K562 (cell line): ENCODE results near the gene RASD1. TPM values are rescaled to one million over a fixed set of nuclear protein-coding genes. Genes with fewer than 3 reads are reported as not detected.

Source experiments
- ATAC-seq: fragments of 200-7000 bp; cut with Tn5 transposase; 3 replicates; pipeline ENCODE4 v1.9.1; 2020; ENCODE audit warnings: moderate library complexity
- BruUV-seq: library from RNA; stranded (reverse); fragments of 400-500 nt; replicated peaks from 2 replicates; lab custom pipeline; 2021; lab: Mats Ljungman, UMichigan
- CTCF ChIA-PET: fragments of 300-600 bp; formaldehyde crosslinking; extraction: SDS; loops from one replicate; lab custom pipeline; 2021; ENCODE audit warnings: low intra/inter-chr PET ratio; lab: Yijun Ruan, JAX
- POLR2A ChIA-PET: fragments of 300-600, 350-650 bp; sonication (Branson Sonifier 250); formaldehyde crosslinking; extraction: SDS; loops from one replicate; lab custom pipeline; 2021; ENCODE audit warnings: antibody characterized with exemption, inconsistent platforms; lab: Yijun Ruan, JAX
- DNase-seq, 4 experiments: peaks; one replicate each; pipeline versions ENCODE4 v3.0.0 to v3.0.0-alpha.2; 2011 to 2018; ENCODE audit warnings: low spot score in 3 of 4, mixed read lengths in 3 of 4; ENCODE audit errors: extremely low read depth in 1 of 4
- FAIRE-seq: peaks from 2 replicates; lab custom pipeline; 2011; peaks lifted over from hg19 to GRCh38; lab: Jason Lieb, UNC
- H2AFZ ChIP-seq: 2 replicates; pipeline ENCODE4 v1.6.0; 2011; ENCODE audit warnings: low read depth, low read length, control low read depth, inconsistent platforms
- H3K27ac ChIP-seq: fragments of 200-600 bp; 3 replicates; pipeline ENCODE4 v1.8.0; 2011; ENCODE audit warnings: low read depth, mild to moderate bottlenecking, control low read depth, inconsistent platforms, low read length, moderate library complexity, mixed read lengths; ENCODE audit errors: extremely low read depth
- H3K27me3 ChIP-seq, 2 experiments: fragments of 300-600 bp in 1 of 2; 2 replicates in 1 of 2; 3 replicates in 1 of 2; pipeline versions ENCODE4 v1.6.0 to v1.8.0; 2011; ENCODE audit warnings: inconsistent platforms in 2 of 2, low read length in 2 of 2, mild to moderate bottlenecking in 1 of 2, mixed read lengths in 1 of 2, moderate library complexity in 1 of 2; ENCODE audit not compliant: control insufficient read depth in 2 of 2, insufficient read depth in 2 of 2
- H3K36me3 ChIP-seq: fragments of 300-600 bp; 3 replicates; pipeline ENCODE4 v1.8.0; 2011; ENCODE audit warnings: mild to moderate bottlenecking, low read length, inconsistent platforms; ENCODE audit not compliant: control insufficient read depth, insufficient read depth
- H3K4me1 ChIP-seq, 2 experiments: fragments of 200-600 bp in 1 of 2; replicated peaks in 1 of 2; 2 replicates in 1 of 2; 3 replicates in 1 of 2; pipeline versions ENCODE4 v1.5.1 to v1.8.0; 2011; ENCODE audit warnings: inconsistent platforms in 2 of 2, low read length in 2 of 2, mild to moderate bottlenecking in 1 of 2, mixed read lengths in 1 of 2, moderate library complexity in 1 of 2; ENCODE audit not compliant: control insufficient read depth in 2 of 2, insufficient read depth in 2 of 2
- H3K4me2 ChIP-seq: 2 replicates; pipeline ENCODE4 v1.6.1; 2011; ENCODE audit warnings: low read length, control low read depth, inconsistent platforms, mixed read lengths; ENCODE audit not compliant: insufficient read depth
- H3K4me3 ChIP-seq: fragments of 200-600 bp; sonication (generic), shearing (Covaris generic); 2 replicates; pipeline ENCODE4 v1.5.1; 2016; ENCODE audit warnings: control low read depth, inconsistent platforms
- H3K79me2 ChIP-seq: fragments of 200-600 bp; 3 replicates; pipeline ENCODE4 v1.8.0; 2011; ENCODE audit warnings: low read length, inconsistent platforms; ENCODE audit not compliant: control insufficient read depth, insufficient read depth
- H3K9ac ChIP-seq, 2 experiments: 2 replicates each; pipeline versions ENCODE4 v1.6.0 to v1.6.1; 2011; ENCODE audit warnings: low read depth in 2 of 2, low read length in 2 of 2, control low read depth in 1 of 2, inconsistent platforms in 1 of 2, mild to moderate bottlenecking in 1 of 2, mixed read lengths in 1 of 2; ENCODE audit not compliant: insufficient read depth in 1 of 2
- H3K9me1 ChIP-seq: one replicate; pipeline ENCODE4 v1.6.0; 2011; ENCODE audit warnings: inconsistent platforms, mild to moderate bottlenecking, low read length, moderate library complexity; ENCODE audit not compliant: control insufficient read depth, insufficient read depth
- H3K9me3 ChIP-seq: replicated peaks from 2 replicates; pipeline ENCODE4 v1.5.1; 2011; ENCODE audit warnings: low read depth, low read length, inconsistent platforms; ENCODE audit not compliant: control insufficient read depth, insufficient read depth
- H4K20me1 ChIP-seq: replicated peaks from 2 replicates; pipeline ENCODE4 v1.6.1; 2011; ENCODE audit warnings: low read length, inconsistent platforms, mixed read lengths; ENCODE audit not compliant: control insufficient read depth, insufficient read depth
- DEAF1 ChIP-seq: fragments of 450-650 bp; formaldehyde crosslinking; IDR thresholded peaks from 2 replicates; pipeline ENCODE4 v1.4.0; 2020; ENCODE audit warnings: mild to moderate bottlenecking, moderate library complexity
- DIDO1 ChIP-seq: fragments of 450-650 bp; IDR thresholded peaks from 2 replicates; pipeline ENCODE4 v1.6.1; 2016; ENCODE audit warnings: low read depth, missing biosample characterization, missing genetic modification characterization
- ETV1 ChIP-seq: fragments of 450-650 bp; conservative IDR thresholded peaks from 2 replicates; pipeline ENCODE4 v1.6.1; 2016; ENCODE audit warnings: missing genetic modification characterization, control low read depth, low read depth, missing compliant biosample characterization
- FOXP1 ChIP-seq: sonication (generic); formaldehyde crosslinking; IDR thresholded peaks from 2 replicates; pipeline ENCODE4 v1.8.0; 2022; ENCODE audit warnings: mild to moderate bottlenecking, missing genetic modification reagents
- IRF1 ChIP-seq: sonication (generic); formaldehyde crosslinking; IDR thresholded peaks from 2 replicates; pipeline ENCODE4 v1.8.0; 2022; ENCODE audit warnings: missing genetic modification reagents, mild to moderate bottlenecking, borderline replicate concordance
- KHSRP ChIP-seq: fragments of 450-650 bp; IDR thresholded peaks from 2 replicates; pipeline ENCODE4 v1.6.1; 2017
- MEF2D ChIP-seq: conservative IDR thresholded peaks from 2 replicates; pipeline ENCODE4 v1.6.1; 2016; ENCODE audit warnings: low read depth, missing genetic modification characterization, missing compliant biosample characterization
- NBN ChIP-seq: fragments of 450-650 bp; IDR thresholded peaks from 2 replicates; pipeline ENCODE4 v1.6.1; 2016; ENCODE audit warnings: low read depth, mild to moderate bottlenecking
- PTTG1 ChIP-seq: fragments of 450-650 bp; IDR thresholded peaks from 2 replicates; pipeline ENCODE4 v1.6.1; 2016; ENCODE audit warnings: low read depth, mild to moderate bottlenecking, missing genetic modification characterization, missing compliant biosample characterization
- RBM14 ChIP-seq: fragments of 200-400 bp; formaldehyde crosslinking; IDR thresholded peaks from 2 replicates; pipeline ENCODE4 v1.6.1; 2018; ENCODE audit warnings: low read depth, mild to moderate bottlenecking, low read length, moderate library complexity, borderline replicate concordance; ENCODE audit not compliant: insufficient read depth
- TCFL5 ChIP-seq: fragments of 250-450 bp; sonication (Bioruptor Pico); conservative IDR thresholded peaks from 2 replicates; pipeline ENCODE4 v1.6.1; 2021; ENCODE audit warnings: mild to moderate bottlenecking, moderate library complexity, matching md5 sums
- THRA ChIP-seq: fragments of 450-650 bp; IDR thresholded peaks from 2 replicates; pipeline ENCODE4 v1.6.1; 2017; ENCODE audit warnings: mild to moderate bottlenecking, moderate library complexity
- TRIM24 ChIP-seq, 2 experiments: fragments of 450-650 bp; IDR thresholded peaks; 2 replicates each; pipeline ENCODE4 v1.6.1; 2016
- ZNF165 ChIP-seq: fragments of 250-450 bp; sonication (Bioruptor Pico); IDR thresholded peaks from 2 replicates; pipeline ENCODE4 v1.4.0; 2020; ENCODE audit warnings: borderline replicate concordance
- ZNF280B ChIP-seq: fragments of 250-450 bp; sonication (Bioruptor Pico); IDR thresholded peaks from 2 replicates; pipeline ENCODE4 v1.5.1; 2021; ENCODE audit warnings: mild to moderate bottlenecking
- WGBS: fragments of 100-300 bp; shearing (Covaris generic); methylation state at CpG from one replicate; pipeline ENCODE4 v1.1.6; 2016; ENCODE audit warnings: low coverage, mixed read lengths; ENCODE audit not compliant: insufficient coverage; ENCODE audit errors: missing lambda C conversion rate; 5-methylcytosine and 5-hydroxymethylcytosine counted together
- in situ Hi-C: fragments of 300-500 bp; cut with MboI; formaldehyde crosslinking; loops from 4 replicates; pipeline ENCODE4 v1.15.0; 2018; ENCODE audit warnings: inconsistent platforms, mixed read lengths
- intact Hi-C: fragments of 100-400 bp; cut with micrococcal nuclease; formaldehyde crosslinking; loops from 2 replicates; pipeline ENCODE4 v1.14.2; 2022
- polyA plus RNA-seq, 8 experiments: library from polyadenylated mRNA; depleted of rRNA in 4 of 8; stranded (reverse) in 5 of 8; unstranded in 3 of 8; fragments of >200 nt; fragmentation: Nextera tagmentation in 2 of 8; fragmentation: Illumina TruSeq in 1 of 8; extraction: Ambion mirVana in 2 of 8; extraction: Trizol in 1 of 8; gene quantifications; 2 replicates each; pipeline versions ENCODE4 v1.2.1 to v1.2.3, GENCODE V29; 2011 to 2014; ENCODE audit warnings: inconsistent platforms in 1 of 8, missing spikeins in 1 of 8
- total RNA-seq, 7 experiments: library from RNA; depleted of rRNA in 6 of 7; stranded (reverse); fragments of >200 nt in 6 of 7; fragmentation: Illumina TruSeq in 2 of 7; extraction: Trizol in 2 of 7; gene quantifications; 2 replicates each; pipeline versions ENCODE4 v1.2.1 to v1.2.3, GENCODE V29; 2011 to 2021; ENCODE audit warnings: low replicate concordance in 1 of 7

RASD1 gene
- total and polyA plus RNA-seq, 9 of the 15 experiments (the other 6 are each of a cell fraction or from before 2014, with no cell fraction given): 0.11 TPM; not detected in 8

- ATAC-seq (no peak), FAIRE-seq (no peak), DNase-seq (no peak)
- 72% methylated on average over 16 of the region's 21 CpGs for WGBS
- Histone ChIP-seq H4K20me1 (no peaks in the 10 kb centered on the region), H3K79me2 (no peaks in the 10 kb centered on the region), H3K9me1 (no peaks in the 10 kb centered on the region), H3K4me2 (no peak overlapping the region), H3K9me3 (no peaks in the 10 kb centered on the region), H3K9ac (no peak overlapping the region), H3K36me3 (no peaks in the 10 kb centered on the region), H2AFZ (no peak overlapping the region), H3K27ac (no peak overlapping the region), H3K27me3 (no peaks in the 10 kb centered on the region), H3K4me3 (no peak overlapping the region), H3K4me1 (peaks cover 0 to 18% of the 10 kb centered on the region in 2 experiments; a peak in 2 of 5 replicates)
- POLR2A ChIA-PET: interaction anchor here (0.6 to 0.8 kb wide), 2 partner anchors 69 to 398 kb away, joined by 3 read pairs; no protein-coding TSS in a partner anchor
- no peak for TF ChIP-seq TRIM24 (IDR thresholded peaks at IDR 0.05)
- TF ChIP-seq TCFL5: no peak
- TF ChIP-seq ZNF280B (CRISPR knock-in tag): no peak
- TF ChIP-seq ZNF165: no peak
- no peak for TF ChIP-seq DEAF1
- no peak for TF ChIP-seq RBM14
- no peak for TF ChIP-seq IRF1 (CRISPR knock-in tag)
- TF ChIP-seq KHSRP: no peak
- no peak for TF ChIP-seq PTTG1 (tag)
- no peak for TF ChIP-seq MEF2D (tag)
- TF ChIP-seq ETV1 (tag): no peak
- TF ChIP-seq DIDO1 (tag): no peak
- TF ChIP-seq FOXP1 (CRISPR knock-in tag): no peak
- TF ChIP-seq NBN: no peak
- TF ChIP-seq THRA: no peak
- CTCF ChIA-PET: no interaction called here
- in situ Hi-C loops (no loop called here), intact Hi-C loops (no loop called here)
- BruUV-seq: no TSS peak
Measured at GRCh38 chr17:17515934-17516930, 20.0 kb upstream of the RASD1 start.
